Upper lobe of right lung (tissue), 1 donor: Measurements from ENCODE around the gene JMJD4. TPM values are rescaled to one million over a fixed set of nuclear protein-coding genes. Genes with fewer than 3 reads are reported as not detected.

Experiments used
- ATAC-seq: fragments of 200-7000 bp; cut with Tn5 transposase; one replicate; pipeline ENCODE4 v1.9.1; 2020; ENCODE audit warnings: mild to moderate bottlenecking, moderate library complexity
- DNase-seq: peaks from one replicate; pipeline ENCODE4 v3.0.0-alpha.2; 2020
- H3K27ac ChIP-seq: fragments of 200-600 bp; one replicate; pipeline ENCODE4 v1.8.0; 2022
- H3K27me3 ChIP-seq: fragments of 200-600 bp; one replicate; pipeline ENCODE4 v1.8.0; 2022; ENCODE audit warnings: mild to moderate bottlenecking
- H3K36me3 ChIP-seq: fragments of 200-600 bp; one replicate; pipeline ENCODE4 v1.8.0; 2022
- H3K4me1 ChIP-seq: fragments of 200-600 bp; one replicate; pipeline ENCODE4 v1.8.0; 2022
- H3K4me3 ChIP-seq: fragments of 200-600 bp; one replicate; pipeline ENCODE4 v1.8.0; 2022; ENCODE audit warnings: mild to moderate bottlenecking
- H3K9me3 ChIP-seq: fragments of 200-600 bp; one replicate; pipeline ENCODE4 v1.8.0; 2022
- intact Hi-C: fragments of 100-400 bp; cut with DNase I; formaldehyde crosslinking; loops from one replicate; pipeline ENCODE4 v1.11.0; 2022
- total RNA-seq: library from RNA; stranded (reverse); fragmentation: NEBNext Ultra II Directional; extraction: Animal tissue kit (Norgen Biotek cat#: 25700); gene quantifications from one replicate; pipeline ENCODE4 v1.2.1, GENCODE V29; 2021
- TF ChIP-seq, protein P1 (sequence below): fragments of 200-600 bp; IDR thresholded peaks from one replicate; pipeline ENCODE4 v1.8.0; 2022; ENCODE audit warnings: antibody characterized with exemption
- donor health status: DM: no; HTN: yes; CAD: no; lungs with severe emphysema.

Gene JMJD4
- total RNA-seq, 1 donor from 2014 or later, result 15.1 TPM

DNA sequence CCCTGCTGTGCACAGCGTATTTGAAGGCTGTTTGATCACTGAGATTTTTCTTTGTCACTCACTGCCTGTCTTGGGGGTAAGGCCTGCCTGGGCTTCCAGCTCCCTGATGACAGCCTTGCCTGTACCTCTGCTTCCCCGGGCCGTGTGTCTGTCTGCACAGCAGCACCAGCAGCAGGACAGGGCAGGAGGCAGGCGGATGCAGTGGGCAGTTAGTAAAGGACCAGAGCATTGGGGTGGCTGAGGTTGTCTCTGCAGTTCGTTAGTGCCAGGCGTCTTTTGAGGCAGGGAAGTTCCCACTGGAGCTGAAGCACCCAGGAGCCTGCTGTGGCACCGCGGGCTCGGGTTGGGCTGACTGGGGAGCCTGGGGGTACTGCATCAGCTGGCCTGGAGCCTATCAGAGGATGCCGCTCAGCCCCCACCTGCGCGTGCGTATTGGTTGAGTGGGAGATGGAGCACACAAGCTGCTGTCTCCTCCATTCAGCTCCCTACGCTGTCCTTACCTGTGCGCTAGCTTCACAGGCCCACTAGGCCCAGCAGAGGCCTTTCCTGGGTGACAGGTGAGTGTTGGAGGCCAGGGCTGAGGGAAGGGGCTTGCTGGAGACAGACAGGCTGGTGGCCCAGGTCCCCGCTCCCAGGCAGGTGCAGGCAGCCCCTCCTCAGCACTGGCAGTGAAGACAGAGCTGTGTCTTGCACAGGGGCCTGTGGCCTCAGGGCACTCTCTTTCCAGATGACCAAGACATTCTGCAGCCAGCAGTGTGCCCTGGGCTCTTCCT, 28.3 kb upstream of the JMJD4 start:
- H3K27me3 ChIP-seq, result no peaks in the 10 kb centered on the region
- peak overlapping the region; percentile 58 for H3K27ac ChIP-seq
- ATAC-seq (no peak), DNase-seq (no peak)
- TF ChIP-seq, protein P1, sequence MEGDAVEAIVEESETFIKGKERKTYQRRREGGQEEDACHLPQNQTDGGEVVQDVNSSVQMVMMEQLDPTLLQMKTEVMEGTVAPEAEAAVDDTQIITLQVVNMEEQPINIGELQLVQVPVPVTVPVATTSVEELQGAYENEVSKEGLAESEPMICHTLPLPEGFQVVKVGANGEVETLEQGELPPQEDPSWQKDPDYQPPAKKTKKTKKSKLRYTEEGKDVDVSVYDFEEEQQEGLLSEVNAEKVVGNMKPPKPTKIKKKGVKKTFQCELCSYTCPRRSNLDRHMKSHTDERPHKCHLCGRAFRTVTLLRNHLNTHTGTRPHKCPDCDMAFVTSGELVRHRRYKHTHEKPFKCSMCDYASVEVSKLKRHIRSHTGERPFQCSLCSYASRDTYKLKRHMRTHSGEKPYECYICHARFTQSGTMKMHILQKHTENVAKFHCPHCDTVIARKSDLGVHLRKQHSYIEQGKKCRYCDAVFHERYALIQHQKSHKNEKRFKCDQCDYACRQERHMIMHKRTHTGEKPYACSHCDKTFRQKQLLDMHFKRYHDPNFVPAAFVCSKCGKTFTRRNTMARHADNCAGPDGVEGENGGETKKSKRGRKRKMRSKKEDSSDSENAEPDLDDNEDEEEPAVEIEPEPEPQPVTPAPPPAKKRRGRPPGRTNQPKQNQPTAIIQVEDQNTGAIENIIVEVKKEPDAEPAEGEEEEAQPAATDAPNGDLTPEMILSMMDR, result no peak
- no peak overlapping the region for H3K4me3 ChIP-seq
- intact Hi-C loops, result loop anchor here (5.0 kb wide), 1 partner anchor 184 kb away; the partner anchor contains the start of gene WNT9A
- H3K36me3 ChIP-seq, result peaks cover 18% of the 10 kb centered on the region
- H3K9me3 ChIP-seq, result no peaks in the 10 kb centered on the region
- peaks cover 22% of the 10 kb centered on the region for H3K4me1 ChIP-seq

DNA sequence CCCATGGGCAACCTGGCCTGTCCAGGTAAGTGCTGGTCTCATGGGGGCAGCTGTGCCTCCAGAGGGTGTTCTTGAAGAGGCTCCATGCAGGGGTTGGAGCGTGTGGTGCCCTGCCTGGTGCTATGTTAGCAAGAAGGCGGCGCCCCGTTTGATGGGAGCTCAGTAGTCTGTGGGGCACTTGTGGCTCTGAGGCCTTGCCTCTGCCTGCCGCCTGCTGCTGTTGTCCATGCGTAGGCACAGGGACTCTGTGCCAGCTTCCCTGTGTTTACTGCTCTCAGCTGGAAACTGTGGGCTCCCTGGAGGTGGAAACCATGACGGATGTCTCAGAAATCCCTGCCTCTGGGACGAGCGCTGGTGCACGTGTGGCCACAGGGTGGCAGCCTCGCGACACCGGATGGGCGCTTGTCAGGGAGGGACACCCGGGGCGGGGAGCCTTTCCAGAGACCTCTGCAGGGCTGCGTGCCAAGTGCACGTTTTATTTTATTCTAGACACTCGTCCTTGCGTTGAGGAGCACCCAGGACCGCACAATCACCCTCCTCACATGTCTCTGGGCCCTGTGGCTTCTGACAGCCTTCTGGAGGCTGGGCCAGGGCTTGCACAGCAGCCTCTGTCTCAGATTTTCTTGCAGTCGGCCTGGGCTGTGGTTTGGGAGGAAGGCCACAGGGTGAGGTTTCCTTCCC, 27.3 kb upstream of the JMJD4 start:
- DNase-seq, result peak; percentile 91
- H3K4me3 ChIP-seq, result no peak overlapping the region
- no peaks in the 10 kb centered on the region for H3K27me3 ChIP-seq
- H3K9me3 ChIP-seq, result no peaks in the 10 kb centered on the region
- TF ChIP-seq, protein P1, result peak; percentile 89
- peak; percentile 87 for ATAC-seq
- peak overlapping the region; percentile 58 for H3K27ac ChIP-seq
- intact Hi-C loops, result loop anchor here (5.0 kb wide), 1 partner anchor 185 kb away; the partner anchor contains the start of gene WNT9A
- peaks cover 17% of the 10 kb centered on the region for H3K36me3 ChIP-seq
- H3K4me1 ChIP-seq, result peaks cover 22% of the 10 kb centered on the region

DNA sequence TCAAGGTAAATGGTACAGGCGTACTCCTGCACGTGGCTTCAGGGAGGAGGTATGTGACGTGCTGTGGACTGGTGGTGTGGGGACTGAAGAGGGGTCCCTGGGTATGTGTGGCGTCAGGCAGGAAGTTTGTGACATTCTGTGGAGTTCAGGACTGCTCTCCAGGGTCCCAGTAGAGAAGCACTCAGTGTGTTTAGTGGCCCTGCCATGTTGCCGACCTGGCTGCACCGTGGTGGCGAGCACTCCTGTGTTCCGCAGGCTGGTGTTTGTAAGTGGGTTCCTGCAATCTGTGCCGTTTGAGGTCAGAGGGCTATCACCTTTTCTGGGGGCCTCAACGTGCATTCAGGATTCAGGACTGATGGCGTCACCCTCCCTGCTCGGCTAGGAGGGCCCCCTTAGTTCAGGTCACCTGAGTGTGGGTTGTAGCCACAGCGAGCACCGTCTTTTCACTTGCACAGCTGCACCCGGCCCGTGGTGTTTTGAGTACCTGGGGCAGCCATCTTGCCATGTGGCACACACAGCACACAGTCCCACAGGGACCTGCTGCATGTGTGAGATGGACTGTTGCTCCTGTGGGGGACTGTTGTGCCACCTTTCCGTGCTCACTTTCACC, 26.6 kb upstream of the JMJD4 start:
- Histone ChIP-seq H3K27ac (no peak overlapping the region), H3K9me3 (no peaks in the 10 kb centered on the region), H3K36me3 (peaks cover 17% of the 10 kb centered on the region), H3K4me1 (peaks cover 22% of the 10 kb centered on the region), H3K27me3 (no peaks in the 10 kb centered on the region), H3K4me3 (no peak overlapping the region)
- DNase-seq, result no peak
- TF ChIP-seq, protein P1, result no peak
- ATAC-seq, result no peak
- intact Hi-C loops, result loop anchor here (5.0 kb wide), 1 partner anchor 186 kb away; the partner anchor contains the start of gene WNT9A

DNA sequence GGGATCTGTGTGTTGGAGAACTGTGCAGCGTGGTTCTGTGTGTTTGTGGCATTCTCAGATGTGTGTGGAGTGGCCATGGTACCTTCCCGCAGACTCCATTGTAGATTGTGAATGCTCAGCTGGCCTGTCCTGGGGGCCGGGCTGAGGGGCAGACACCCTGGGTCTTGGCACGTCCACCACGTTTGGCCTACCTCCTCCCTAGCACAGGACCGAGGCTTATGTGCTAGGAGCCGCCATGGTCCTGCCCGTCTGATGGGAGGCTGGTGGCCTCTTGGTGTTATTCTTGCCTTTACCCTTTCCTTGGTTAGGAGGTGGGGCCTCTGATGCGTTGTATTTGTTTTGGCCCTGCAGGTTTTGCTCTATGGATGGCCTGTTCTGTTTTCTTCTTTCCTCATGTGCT, 25.3 kb upstream of the JMJD4 start:
- Histone ChIP-seq H3K4me3 (no peak overlapping the region), H3K4me1 (peaks cover 26% of the 10 kb centered on the region), H3K27ac (no peak overlapping the region), H3K9me3 (no peaks in the 10 kb centered on the region), H3K36me3 (peaks cover 17% of the 10 kb centered on the region), H3K27me3 (no peaks in the 10 kb centered on the region)
- ATAC-seq, result no peak
- intact Hi-C loops, result loop anchor here (5.0 kb wide), 1 partner anchor 187 kb away; the partner anchor contains the start of gene WNT9A
- no peak for DNase-seq
- TF ChIP-seq, protein P1, result no peak

DNA sequence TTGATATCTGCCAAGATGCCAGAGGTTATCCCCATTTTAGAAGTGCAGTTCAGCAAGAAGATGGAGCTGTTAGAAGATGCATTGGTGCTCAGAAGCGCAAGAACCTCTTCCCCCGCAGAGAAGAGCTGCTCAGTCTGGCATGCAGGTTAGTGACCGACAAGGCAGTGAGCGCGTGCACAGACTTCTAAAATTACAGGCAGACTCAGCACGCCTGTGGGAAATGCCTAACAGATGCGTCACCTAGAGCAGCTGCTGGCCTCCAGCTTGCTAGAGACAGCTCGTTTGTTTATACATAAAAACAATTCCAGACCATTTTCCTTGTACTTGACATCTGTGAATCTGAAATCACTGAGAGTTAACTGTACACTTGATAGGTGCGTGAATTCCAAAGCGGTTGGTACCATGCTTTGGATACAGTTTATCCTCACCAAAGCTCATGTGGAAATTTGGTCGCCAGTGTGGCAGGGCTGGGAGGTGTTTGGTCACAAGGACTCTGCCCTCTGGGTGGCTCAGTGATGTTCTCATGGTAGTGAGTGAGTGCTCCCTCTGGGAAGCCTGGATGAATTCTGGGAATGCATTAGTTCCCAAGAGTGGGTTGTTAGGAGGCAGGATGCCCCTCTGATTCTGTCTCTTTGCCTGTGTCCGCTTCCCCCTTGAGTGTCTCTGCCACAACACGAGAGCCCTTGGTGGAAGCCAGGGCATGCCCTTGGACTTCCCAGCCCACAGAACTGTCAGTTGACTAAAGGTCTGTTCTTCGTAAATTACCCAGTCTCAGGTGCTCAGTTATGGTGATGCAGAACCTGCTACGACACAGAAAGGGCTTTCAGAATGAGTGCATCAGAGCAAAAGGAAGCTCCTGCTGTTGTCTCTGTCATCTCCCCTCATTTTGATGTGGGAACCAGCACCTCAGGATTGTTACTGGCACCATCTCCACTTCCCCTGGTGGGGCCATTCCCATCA, 24.5 kb upstream of the JMJD4 start:
- intact Hi-C loops, result loop anchor here (5.0 kb wide), 1 partner anchor 188 kb away; the partner anchor contains the start of gene WNT9A
- no peak for ATAC-seq
- Histone ChIP-seq H3K4me3 (no peak overlapping the region), H3K4me1 (peaks cover 27% of the 10 kb centered on the region), H3K27me3 (no peaks in the 10 kb centered on the region), H3K27ac (no peak overlapping the region), H3K9me3 (no peaks in the 10 kb centered on the region), H3K36me3 (peaks cover 17% of the 10 kb centered on the region)
- no peak for DNase-seq
- TF ChIP-seq, protein P1, result no peak
